A673 (cell line): ENCODE results near the gene LDLRAD3. TPM values are rescaled to one million over a fixed set of nuclear protein-coding genes. Genes with fewer than 3 reads are reported as not detected.

Experiments used
- BruUV-seq: library from RNA; stranded (reverse); fragments of 400-500 nt; replicated peaks from 2 replicates; lab custom pipeline; 2021; lab: Mats Ljungman, UMichigan
- CTCF ChIA-PET: fragments of 300-600 bp; sonication (Branson Sonifier 250); formaldehyde crosslinking; loops from one replicate; lab custom pipeline; 2022; ENCODE audit warnings: antibody characterized with exemption; lab: Charles Lee
- POLR2A ChIA-PET: fragments of 300-600 bp; sonication (Branson Sonifier 250); formaldehyde crosslinking; loops from one replicate; lab custom pipeline; 2022; ENCODE audit warnings: antibody characterized with exemption; ENCODE audit not compliant: low non-redundant PET; lab: Charles Lee
- DNase-seq: peaks from one replicate; pipeline ENCODE4 v3.0.0-alpha.2; 2015; ENCODE audit warnings: low spot score
- H3K27ac ChIP-seq: fragments of 200-600 bp; sonication (generic); 2 replicates; pipeline ENCODE4 v1.5.1; 2016; ENCODE audit warnings: mixed run types, low read depth, mild to moderate bottlenecking, mixed read lengths, antibody characterized with exemption, low read length; ENCODE audit not compliant: poor library complexity, severe bottlenecking
- H3K27me3 ChIP-seq: fragments of 200-600 bp; sonication (generic); replicated peaks from 2 replicates; pipeline ENCODE4 v1.6.1; 2017; ENCODE audit warnings: mixed run types, low read depth, mild to moderate bottlenecking, mixed read lengths, antibody characterized with exemption, low read length; ENCODE audit not compliant: insufficient read depth, poor library complexity
- H3K36me3 ChIP-seq: fragments of 200-600 bp; sonication (generic); 2 replicates; pipeline ENCODE4 v1.6.1; 2016; ENCODE audit warnings: mixed run types, mild to moderate bottlenecking, mixed read lengths, antibody characterized with exemption, low read length; ENCODE audit not compliant: insufficient read depth, poor library complexity, severe bottlenecking
- H3K4me1 ChIP-seq: fragments of 200-600 bp; sonication (generic); 2 replicates; pipeline ENCODE4 v1.6.1; 2017; ENCODE audit warnings: mixed run types, mild to moderate bottlenecking, mixed read lengths, antibody characterized with exemption, low read length; ENCODE audit not compliant: insufficient read depth, poor library complexity, severe bottlenecking
- H3K4me3 ChIP-seq: fragments of 200-600 bp; sonication (generic); 2 replicates; pipeline ENCODE4 v1.5.1; 2016; ENCODE audit warnings: low read depth, mixed run types, mild to moderate bottlenecking, mixed read lengths, low read length; ENCODE audit not compliant: poor library complexity, severe bottlenecking
- H3K9me3 ChIP-seq: fragments of 200-600 bp; sonication (generic); 2 replicates; pipeline ENCODE4 v1.6.1; 2016; ENCODE audit warnings: mixed run types, low read depth, mild to moderate bottlenecking, mixed read lengths, antibody characterized with exemption, low read length; ENCODE audit not compliant: poor library complexity, severe bottlenecking
- EZH2 ChIP-seq: fragments of 200-600 bp; sonication (generic); IDR thresholded peaks from 2 replicates; pipeline ENCODE4 v1.6.1; 2017; ENCODE audit warnings: borderline replicate concordance, low read depth, mild to moderate bottlenecking, mixed read lengths, antibody characterized with exemption, low read length; ENCODE audit not compliant: poor library complexity, severe bottlenecking
- intact Hi-C: fragments of 100-400 bp; cut with micrococcal nuclease; formaldehyde crosslinking; loops from one replicate; pipeline ENCODE4 v1.10.0; 2022; ENCODE audit not compliant: unreplicated experiment
- total RNA-seq: library from RNA; stranded (reverse); gene quantifications from 2 replicates; pipeline ENCODE4 v1.2.3, GENCODE V29; 2021
- TF ChIP-seq, protein P1 (sequence below): fragments of 300-800, 200-600 bp; sonication (generic); conservative IDR thresholded peaks from 2 replicates; pipeline ENCODE4 v1.5.1; 2017; ENCODE audit warnings: low read depth, mild to moderate bottlenecking, antibody characterized with exemption, low read length, moderate library complexity, mixed read lengths

LDLRAD3 gene
- total RNA-seq, 1 experiment from 2014 or later: 13.1 TPM

GRCh38 chr11:36122671-36123070 is 178.8 kb downstream of the LDLRAD3 start:
- H3K9me3 ChIP-seq: no peaks in the 10 kb centered on the region
- ChIA-PET POLR2A (no interaction called here), CTCF (no interaction called here)
- TF ChIP-seq EZH2: no peak
- TF ChIP-seq, protein P1, sequence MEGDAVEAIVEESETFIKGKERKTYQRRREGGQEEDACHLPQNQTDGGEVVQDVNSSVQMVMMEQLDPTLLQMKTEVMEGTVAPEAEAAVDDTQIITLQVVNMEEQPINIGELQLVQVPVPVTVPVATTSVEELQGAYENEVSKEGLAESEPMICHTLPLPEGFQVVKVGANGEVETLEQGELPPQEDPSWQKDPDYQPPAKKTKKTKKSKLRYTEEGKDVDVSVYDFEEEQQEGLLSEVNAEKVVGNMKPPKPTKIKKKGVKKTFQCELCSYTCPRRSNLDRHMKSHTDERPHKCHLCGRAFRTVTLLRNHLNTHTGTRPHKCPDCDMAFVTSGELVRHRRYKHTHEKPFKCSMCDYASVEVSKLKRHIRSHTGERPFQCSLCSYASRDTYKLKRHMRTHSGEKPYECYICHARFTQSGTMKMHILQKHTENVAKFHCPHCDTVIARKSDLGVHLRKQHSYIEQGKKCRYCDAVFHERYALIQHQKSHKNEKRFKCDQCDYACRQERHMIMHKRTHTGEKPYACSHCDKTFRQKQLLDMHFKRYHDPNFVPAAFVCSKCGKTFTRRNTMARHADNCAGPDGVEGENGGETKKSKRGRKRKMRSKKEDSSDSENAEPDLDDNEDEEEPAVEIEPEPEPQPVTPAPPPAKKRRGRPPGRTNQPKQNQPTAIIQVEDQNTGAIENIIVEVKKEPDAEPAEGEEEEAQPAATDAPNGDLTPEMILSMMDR: no peak
- DNase-seq: no peak
- no peaks in the 10 kb centered on the region for H3K36me3 ChIP-seq
- H3K4me1 ChIP-seq: peaks cover 8% of the 10 kb centered on the region
- intact Hi-C loops: no loop called here
- no peak overlapping the region for H3K27ac ChIP-seq
- no TSS peak for BruUV-seq
- no peak overlapping the region for H3K4me3 ChIP-seq
- no peaks in the 10 kb centered on the region for H3K27me3 ChIP-seq

DNA sequence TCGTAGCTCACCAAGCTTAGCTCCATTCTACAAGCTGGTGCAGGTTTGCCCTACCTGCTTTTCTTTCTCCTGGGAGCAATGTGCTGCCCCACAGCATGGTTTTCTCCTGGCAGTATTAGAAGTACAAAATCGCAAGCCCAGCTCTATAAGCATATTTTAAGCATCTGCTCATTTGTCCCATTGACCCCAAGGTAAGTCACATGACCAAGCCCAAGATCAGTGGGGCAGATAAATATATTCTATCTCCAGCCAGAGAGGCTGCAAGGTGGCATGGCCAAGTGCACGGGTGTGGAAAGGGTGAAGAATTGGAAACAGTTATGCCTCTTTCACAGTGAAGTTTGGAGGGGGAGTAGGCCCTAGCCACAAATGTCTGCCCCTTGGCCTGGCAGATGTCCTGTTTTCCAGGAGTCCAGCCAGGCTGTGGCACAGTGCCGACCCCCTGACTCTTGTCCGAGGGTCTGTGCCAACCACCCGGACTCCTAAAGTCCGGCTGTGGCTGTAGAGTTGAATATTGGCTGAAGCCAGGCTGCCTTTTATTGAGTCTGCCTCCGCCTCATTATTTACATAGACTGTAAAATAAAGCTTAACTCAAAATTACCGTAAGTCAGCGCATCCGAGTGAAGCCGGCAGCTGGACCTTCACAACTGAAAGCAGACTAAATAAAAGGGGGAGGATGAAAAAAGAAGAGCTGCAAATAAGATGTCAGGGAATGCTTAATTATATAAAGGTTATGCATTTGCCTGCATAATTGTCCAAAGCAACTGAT is 179.7 kb downstream of the LDLRAD3 start:
- Histone ChIP-seq H3K27ac (no peak overlapping the region), H3K4me1 (peaks cover 8% of the 10 kb centered on the region), H3K27me3 (no peaks in the 10 kb centered on the region), H3K4me3 (no peak overlapping the region), H3K36me3 (no peaks in the 10 kb centered on the region), H3K9me3 (no peaks in the 10 kb centered on the region)
- TF ChIP-seq, protein P1: no peak
- TF ChIP-seq EZH2: no peak
- no TSS peak for BruUV-seq
- CTCF ChIA-PET: interaction anchor here (0.6 kb wide), 1 partner anchor 8 kb away, joined by 3 read pairs; no protein-coding TSS in a partner anchor
- no peak for DNase-seq
- intact Hi-C loops: no loop called here
- POLR2A ChIA-PET: no interaction called here

- H3K27ac ChIP-seq: no peak overlapping the region
- TF ChIP-seq, protein P1: no peak
- TF ChIP-seq EZH2: no peak
- H3K9me3 ChIP-seq: no peaks in the 10 kb centered on the region
- ChIA-PET CTCF (interaction anchor here (1.1 kb wide), 1 partner anchor 139 kb away, joined by 3 read pairs; no protein-coding TSS in a partner anchor), POLR2A (no interaction called here)
- DNase-seq: peak; percentile 56
- no peaks in the 10 kb centered on the region for H3K27me3 ChIP-seq
- H3K4me1 ChIP-seq: peaks cover 8% of the 10 kb centered on the region
- intact Hi-C loops: loop anchor here (5.0 kb wide), 2 partner anchors 84 to 289 kb away; no protein-coding TSS in a partner anchor
- no TSS peak for BruUV-seq
- no peaks in the 10 kb centered on the region for H3K36me3 ChIP-seq
- H3K4me3 ChIP-seq: no peak overlapping the region
Measured at GRCh38 chr11:36126678-36127077, 182.8 kb downstream of the LDLRAD3 start.
